WTC11 (cell line): ENCODE results near the gene KRT20. TPM values are rescaled to one million over a fixed set of nuclear protein-coding genes. Genes with fewer than 3 reads are reported as not detected.

Experiments
- ATAC-seq: fragments of 200-7000 bp; cut with Tn5 transposase; 2 replicates; pipeline ENCODE4 v1.10.0; 2021; ENCODE audit warnings: mild to moderate bottlenecking, moderate library complexity
- CTCF ChIA-PET: fragments of 300-600 bp; sonication (Branson Sonifier 250); formaldehyde crosslinking; loops from one replicate; lab custom pipeline; 2021; ENCODE audit warnings: antibody characterized with exemption; lab: Charles Lee
- POLR2A ChIA-PET: fragments of 350-600 bp; sonication (Branson Sonifier 250); formaldehyde crosslinking; loops from one replicate; lab custom pipeline; 2021; ENCODE audit warnings: antibody characterized with exemption; lab: Charles Lee
- DNase-seq: peaks from one replicate; pipeline ENCODE4 v3.0.0; 2021; ENCODE audit warnings: low spot score
- H3K27ac Mint-ChIP-seq: 2 replicates; pipeline ENCODE4 v1.8.0; 2021; ENCODE audit warnings: mixed read lengths
- H3K27me3 Mint-ChIP-seq: 2 replicates; pipeline ENCODE4 v1.8.0; 2021; ENCODE audit warnings: low read depth, mild to moderate bottlenecking, moderate library complexity, mixed read lengths
- H3K36me3 Mint-ChIP-seq: 2 replicates; pipeline ENCODE4 v1.8.0; 2021; ENCODE audit warnings: mixed read lengths
- H3K4me1 Mint-ChIP-seq: 2 replicates; pipeline ENCODE4 v1.8.0; 2022; ENCODE audit warnings: mixed read lengths
- H3K4me3 Mint-ChIP-seq: 2 replicates; pipeline ENCODE4 v1.8.0; 2021; ENCODE audit warnings: mild to moderate bottlenecking, moderate library complexity, mixed read lengths
- H3K9me3 Mint-ChIP-seq: 2 replicates; pipeline ENCODE4 v1.8.0; 2021; ENCODE audit warnings: mixed read lengths
- AR ChIP-seq: fragments of 250-450 bp; sonication (Bioruptor Pico); IDR thresholded peaks from 2 replicates; pipeline ENCODE4 v1.9.0; 2021; ENCODE audit warnings: mild to moderate bottlenecking
- CREM ChIP-seq: sonication (generic); formaldehyde crosslinking; IDR thresholded peaks from 2 replicates; pipeline ENCODE4 v1.8.1; 2022; ENCODE audit warnings: mild to moderate bottlenecking, missing genetic modification reagents, moderate library complexity
- EMX1 ChIP-seq: fragments of 250-450 bp; sonication (Bioruptor Pico); IDR thresholded peaks from 2 replicates; pipeline ENCODE4 v1.8.0; 2021; ENCODE audit warnings: mild to moderate bottlenecking
- ERG ChIP-seq: fragments of 250-450 bp; sonication (Bioruptor Pico); IDR thresholded peaks from 2 replicates; pipeline ENCODE4 v1.8.0; 2021; ENCODE audit warnings: mild to moderate bottlenecking
- HMGA2 ChIP-seq: fragments of 250-450 bp; sonication (Bioruptor Pico); IDR thresholded peaks from 2 replicates; pipeline ENCODE4 v1.4.0; 2021; ENCODE audit warnings: mild to moderate bottlenecking, moderate library complexity
- IRF1 ChIP-seq: sonication (generic); formaldehyde crosslinking; IDR thresholded peaks from 2 replicates; pipeline ENCODE4 v1.8.0; 2023; ENCODE audit warnings: missing genetic modification reagents
- JAZF1 ChIP-seq: fragments of 250-450 bp; sonication (Bioruptor Pico); IDR thresholded peaks from 2 replicates; pipeline ENCODE4 v1.9.0; 2021; ENCODE audit warnings: moderate library complexity, mild to moderate bottlenecking, inconsistent platforms
- KAT7 ChIP-seq: sonication (generic); formaldehyde crosslinking; IDR thresholded peaks from 2 replicates; pipeline ENCODE4 v1.8.1; 2023; ENCODE audit warnings: missing genetic modification reagents, mild to moderate bottlenecking, borderline replicate concordance
- MXD4 ChIP-seq: fragments of 250-450 bp; sonication (Bioruptor Pico); IDR thresholded peaks from 2 replicates; pipeline ENCODE4 v1.8.0; 2021; ENCODE audit warnings: mild to moderate bottlenecking, moderate library complexity, borderline replicate concordance
- NFYB ChIP-seq: sonication (generic); formaldehyde crosslinking; conservative IDR thresholded peaks from 2 replicates; pipeline ENCODE4 v1.8.0; 2022; ENCODE audit warnings: low read depth, missing genetic modification reagents
- NR3C1 ChIP-seq: sonication (generic); formaldehyde crosslinking; conservative IDR thresholded peaks from 2 replicates; pipeline ENCODE4 v1.8.1; 2023; ENCODE audit warnings: low read depth, mild to moderate bottlenecking, missing genetic modification reagents
- PRRX2 ChIP-seq: fragments of 250-450 bp; sonication (Bioruptor Pico); IDR thresholded peaks from 2 replicates; pipeline ENCODE4 v1.8.0; 2021; ENCODE audit warnings: mild to moderate bottlenecking
- RELA ChIP-seq: sonication (generic); formaldehyde crosslinking; IDR thresholded peaks from 2 replicates; pipeline ENCODE4 v1.8.1; 2022; ENCODE audit warnings: missing genetic modification reagents, mild to moderate bottlenecking, borderline replicate concordance
- USF1 ChIP-seq: sonication (generic); formaldehyde crosslinking; IDR thresholded peaks from 2 replicates; pipeline ENCODE4 v1.8.0; 2022; ENCODE audit warnings: mild to moderate bottlenecking, missing genetic modification reagents
- ZNF121 ChIP-seq: sonication (generic); formaldehyde crosslinking; IDR thresholded peaks from 2 replicates; pipeline ENCODE4 v1.8.0; 2023; ENCODE audit warnings: missing genetic modification reagents
- ZNF232 ChIP-seq: sonication (generic); formaldehyde crosslinking; IDR thresholded peaks from 2 replicates; pipeline ENCODE4 v1.8.0; 2022; ENCODE audit warnings: mild to moderate bottlenecking, missing genetic modification reagents
- ZNF317 ChIP-seq: sonication (generic); formaldehyde crosslinking; IDR thresholded peaks from 2 replicates; pipeline ENCODE4 v1.8.1; 2023; ENCODE audit warnings: low read depth, mild to moderate bottlenecking, moderate library complexity, missing genetic modification reagents, borderline replicate concordance
- ZNF423 ChIP-seq: fragments of 250-450 bp; sonication (Bioruptor Pico); IDR thresholded peaks from 2 replicates; pipeline ENCODE4 v2.1.2; 2022; ENCODE audit warnings: mild to moderate bottlenecking, moderate library complexity
- ZNF512 ChIP-seq: sonication (generic); formaldehyde crosslinking; IDR thresholded peaks from 2 replicates; pipeline ENCODE4 v1.8.1; 2022; ENCODE audit warnings: missing genetic modification reagents, borderline replicate concordance
- total RNA-seq: library from RNA; stranded (reverse); gene quantifications from 3 replicates; pipeline ENCODE4 v1.2.3, GENCODE V29; 2021

KRT20 gene
- total RNA-seq, 1 experiment from 2014 or later: 0.42 TPM

- H3K27me3 Mint-ChIP-seq: no peaks in the 10 kb centered on the region
- H3K4me1 Mint-ChIP-seq: peaks cover 20% of the 10 kb centered on the region
- no peak overlapping the region for H3K27ac Mint-ChIP-seq
- DNase-seq: no peak
- H3K36me3 Mint-ChIP-seq: no peaks in the 10 kb centered on the region
- H3K4me3 Mint-ChIP-seq: no peak overlapping the region
- ATAC-seq: no peak
- TF ChIP-seq NR3C1 (CRISPR knock-in tag) (no peak), EMX1 (no peak), HMGA2 (no peak), ZNF232 (no peak), CREM (CRISPR knock-in tag) (no peak), MXD4 (CRISPR knock-in tag) (no peak), ZNF512 (no peak), KAT7 (no peak), RELA (CRISPR knock-in tag) (no peak), JAZF1 (CRISPR knock-in tag) (no peak), USF1 (no peak), NFYB (CRISPR knock-in tag) (no peak), AR (no peak)
- ChIA-PET POLR2A (no interaction called here), CTCF (interaction anchor here (2.1 kb wide), 1 partner anchor 9 kb away, joined by 11 read pairs; no protein-coding TSS in a partner anchor)
- peaks cover 4% of the 10 kb centered on the region; the same call in 1 of the 2 replicates for H3K9me3 Mint-ChIP-seq
Measured at GRCh38 chr17:40872416-40872815, 12.6 kb downstream of the KRT20 start.

GRCh38 chr17:40871316-40871715 lies 13.7 kb downstream of the KRT20 start:
- ChIA-PET CTCF (interaction anchor here (0.6 to 2.1 kb wide), 6 partner anchors 8 to 794 kb away, joined by 3 to 11 read pairs (median 3); no protein-coding TSS in a partner anchor), POLR2A (no interaction called here)
- DNase-seq (no peak), ATAC-seq (no peak)
- Mint-ChIP-seq H3K9me3 (no peaks in the 10 kb centered on the region), H3K4me3 (no peak overlapping the region), H3K27ac (no peak overlapping the region), H3K36me3 (no peaks in the 10 kb centered on the region), H3K4me1 (peaks cover 20% of the 10 kb centered on the region), H3K27me3 (no peaks in the 10 kb centered on the region)
- TF ChIP-seq ZNF121 (CRISPR knock-in tag): no peak
- no peak for TF ChIP-seq ERG (CRISPR knock-in tag)
- no peak for TF ChIP-seq PRRX2 (CRISPR knock-in tag)
- TF ChIP-seq NFYB (CRISPR knock-in tag): no peak
- TF ChIP-seq JAZF1 (CRISPR knock-in tag): no peak
- no peak for TF ChIP-seq ZNF317
- TF ChIP-seq ZNF423 (CRISPR knock-in tag): no peak
- no peak for TF ChIP-seq IRF1 (CRISPR knock-in tag)
